GM21390 (cell line): ENCODE data around the gene EIF3I.

Experiments used
- ATAC-seq: cut with Tn5 transposase; IDR thresholded peaks from one replicate; pipeline ENCODE4 v1.9.1; 2021; ENCODE audit not compliant: unreplicated experiment

Gene EIF3I

DNA sequence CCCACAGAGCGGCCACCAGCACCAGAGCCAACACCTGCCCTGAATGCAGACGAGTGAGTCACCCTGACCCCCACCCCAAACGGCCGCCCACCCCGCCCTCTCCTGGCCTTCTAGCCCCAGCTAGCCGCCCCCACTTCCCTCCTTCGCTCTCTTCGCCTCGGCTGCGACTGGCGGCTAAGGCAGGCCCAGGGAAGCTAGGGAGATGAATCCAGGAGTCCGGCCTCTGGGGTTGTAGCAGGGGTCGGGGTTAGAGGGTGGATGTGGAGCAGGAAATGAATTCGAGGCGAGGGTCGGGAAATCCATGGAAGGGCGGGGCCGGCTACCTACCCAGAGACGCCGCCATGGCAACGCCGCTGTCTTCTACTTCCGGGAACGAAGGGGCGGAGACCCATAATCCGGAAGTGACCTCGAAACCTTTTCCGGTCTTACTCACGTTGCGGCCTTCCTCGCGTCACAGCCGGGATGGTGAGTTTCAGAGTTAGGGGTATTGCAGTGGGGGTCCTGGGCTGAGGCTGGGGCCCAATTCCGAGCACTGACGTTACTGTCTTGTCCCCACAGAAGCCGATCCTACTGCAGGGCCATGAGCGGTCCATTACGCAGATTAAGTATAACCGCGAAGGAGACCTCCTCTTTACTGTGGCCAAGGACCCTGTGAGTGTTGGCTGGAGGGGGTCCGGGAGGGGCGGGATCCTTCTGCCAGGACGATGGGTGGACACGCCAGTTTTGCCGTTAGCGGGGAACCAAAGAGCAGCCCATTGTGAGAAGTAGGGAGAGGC, at the start of gene EIF3I, which contains the start of gene TMEM234:
TSS of gene EIF3I (plus strand) at position 428 of the 776 bp plus-strand sequence. CDS start at position 463, 35 bp downstream.
TSS of gene TMEM234 (minus strand) at position 374 of the 776 bp plus-strand sequence. CDS start at position 343, 31 bp downstream.
- peak; percentile 92 for ATAC-seq

- ATAC-seq, result no peak
Observed at GRCh38 chr1:32172621-32173245, 49.5 kb upstream of the EIF3I start.

DNA sequence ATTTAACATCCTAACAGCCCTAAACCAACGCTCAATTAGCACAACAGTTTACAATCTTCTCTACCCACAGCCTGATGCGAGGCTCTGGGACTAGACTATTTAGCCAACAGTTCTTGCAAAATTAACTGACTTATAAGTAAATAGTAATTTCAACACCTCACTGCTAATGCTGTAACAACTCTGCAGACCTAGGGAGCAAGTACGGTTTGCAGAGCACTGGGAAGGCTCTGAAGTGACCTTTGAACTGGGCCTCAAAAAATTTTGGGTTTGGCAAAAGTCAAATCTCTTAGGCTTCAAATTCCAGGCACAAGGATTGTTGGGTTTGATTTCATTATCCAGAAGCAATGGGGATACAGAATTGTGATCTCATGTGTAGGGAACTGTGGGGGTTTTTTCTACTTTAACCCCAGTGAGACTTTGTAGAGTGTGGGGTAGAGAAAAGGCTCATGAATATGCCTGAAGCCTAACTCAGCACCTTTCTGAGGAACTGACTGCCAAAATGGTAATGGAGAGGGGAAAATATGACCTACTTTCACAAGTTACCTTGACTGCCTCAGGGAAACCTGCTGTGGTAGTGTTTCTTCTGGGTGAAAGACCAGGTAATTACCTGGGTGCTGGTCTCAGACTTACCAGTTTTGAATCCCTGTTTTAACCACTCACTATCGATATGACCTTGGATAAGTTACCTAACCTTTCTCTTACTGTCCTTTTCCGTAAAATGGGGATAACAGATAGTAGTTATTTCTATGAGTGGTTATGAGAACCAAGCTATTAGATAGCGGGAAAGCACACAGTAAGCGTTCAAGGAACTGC, 43.6 kb upstream of the EIF3I start:
- ATAC-seq, result no peak

GRCh38 chr1:32179193-32179442, 43.1 kb upstream of the EIF3I start:
- no peak for ATAC-seq

- ATAC-seq, result peak; percentile 82
Observed at GRCh38 chr1:32179443-32180185, 42.6 kb upstream of the EIF3I start, which contains the start of gene TXLNA. Gene TXLNA, plus strand, starts transcription at chr1:32179675. Its CDS starts 671 bp downstream, at chr1:32180346.

GRCh38 chr1:32180186-32181060, 41.8 kb upstream of the EIF3I start:
- ATAC-seq, result peak; percentile 18

- no peak for ATAC-seq
Observed at GRCh38 chr1:32181065-32181464, 41.1 kb upstream of the EIF3I start.

GRCh38 chr1:32181563-32181962, 40.6 kb upstream of the EIF3I start:
- no peak for ATAC-seq

GRCh38 chr1:32182060-32182459, 40.1 kb upstream of the EIF3I start:
- ATAC-seq, result no peak

DNA sequence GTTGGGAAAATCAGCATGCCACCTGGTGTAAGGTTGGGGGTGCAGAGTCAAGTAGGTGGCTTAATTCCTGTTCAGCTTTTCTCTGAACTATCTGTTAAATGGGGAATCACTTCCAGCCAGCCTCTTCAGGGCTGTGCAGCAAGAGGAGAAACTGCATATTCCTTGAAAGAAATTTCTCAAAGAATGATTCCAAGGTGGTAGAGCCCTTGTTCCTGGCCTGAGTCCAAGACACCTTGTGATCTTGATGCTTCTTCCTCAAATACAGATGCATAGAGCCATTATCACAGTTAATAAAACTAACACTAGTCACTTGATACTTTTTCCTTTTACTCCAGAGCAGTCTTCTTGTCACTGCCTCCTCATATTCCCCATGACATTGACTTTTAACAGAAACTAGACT, 37.6 kb upstream of the EIF3I start:
- ATAC-seq, result no peak

GRCh38 chr1:32186077-32186476, 36.1 kb upstream of the EIF3I start:
- ATAC-seq, result no peak

- no peak for ATAC-seq
Observed at GRCh38 chr1:32186491-32186890, 35.7 kb upstream of the EIF3I start.

GRCh38 chr1:32187850-32188249, 34.4 kb upstream of the EIF3I start:
- no peak for ATAC-seq

GRCh38 chr1:32192220-32192948, 29.8 kb upstream of the EIF3I start:
- ATAC-seq, result no peak

- no peak for ATAC-seq
Observed at GRCh38 chr1:32194984-32195383, 27.2 kb upstream of the EIF3I start.

- ATAC-seq, result no peak
Observed at GRCh38 chr1:32195531-32195930, 26.7 kb upstream of the EIF3I start.

GRCh38 chr1:32195972-32196823, 26.0 kb upstream of the EIF3I start:
- no peak for ATAC-seq

- ATAC-seq, result no peak
Observed at GRCh38 chr1:32197074-32197473, 25.1 kb upstream of the EIF3I start.
